Activated CD4-positive, alpha-beta T cell treated with anti-CD3 and anti-CD28 coated beads for 4 hours (primary cell): ENCODE data around the gene PEMT.

ENCODE experiments used
- DNase-seq, 2 donors: peaks; one replicate each; pipeline ENCODE4 v3.0.0-alpha.2; 2020

PEMT gene

DNA sequence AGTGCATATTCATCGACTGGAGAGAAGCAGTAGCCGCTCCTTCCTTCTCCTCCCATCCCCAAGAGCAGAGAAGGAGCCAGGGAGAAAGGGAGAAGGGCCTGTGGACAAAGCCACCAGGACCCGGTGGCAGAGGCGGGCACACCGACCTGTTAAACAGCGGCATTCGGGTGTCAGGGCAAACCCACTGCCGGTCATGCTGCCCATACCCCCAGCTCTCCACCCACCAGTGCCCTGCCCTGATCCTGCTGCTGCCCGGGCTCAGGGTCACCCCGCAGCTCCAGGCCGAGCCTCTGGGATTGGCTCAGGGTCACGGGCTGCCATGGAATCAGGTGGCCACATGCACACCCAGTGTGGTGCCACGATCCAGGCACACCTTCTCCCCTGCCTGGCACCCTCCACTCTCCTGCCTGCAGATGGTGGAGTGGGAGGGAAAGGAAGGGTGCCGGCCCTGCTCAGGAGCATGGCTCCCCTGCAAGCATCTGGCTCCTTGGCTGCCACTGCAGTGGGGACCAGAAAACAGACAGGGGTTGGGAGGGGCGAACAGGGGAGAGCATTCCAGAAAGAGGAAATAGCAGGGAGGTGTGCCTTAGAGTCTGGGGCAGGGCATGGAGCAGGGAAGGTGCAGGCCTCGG is 77.0 kb downstream of the PEMT start:
- no peak for DNase-seq

DNA sequence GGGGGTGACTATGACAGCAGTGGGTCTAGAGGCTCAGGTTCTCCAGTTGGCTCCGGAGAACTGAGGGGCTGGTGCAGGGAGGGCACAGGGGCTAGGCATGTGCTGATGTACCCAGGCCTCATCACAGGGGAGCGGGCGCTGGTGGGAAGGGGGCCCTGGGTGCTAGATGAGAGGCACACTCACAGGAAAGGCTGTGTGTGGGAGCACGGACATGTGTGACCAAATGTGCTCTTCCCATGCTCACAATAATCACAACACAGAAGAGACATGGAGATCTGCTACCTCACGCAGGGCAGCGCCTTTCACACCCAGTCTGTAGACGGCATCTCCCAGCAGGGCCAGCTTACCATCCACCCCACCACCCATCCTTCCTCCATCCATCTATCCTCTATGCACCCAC is 77.9 kb downstream of the PEMT start:
- no peak for DNase-seq

DNA sequence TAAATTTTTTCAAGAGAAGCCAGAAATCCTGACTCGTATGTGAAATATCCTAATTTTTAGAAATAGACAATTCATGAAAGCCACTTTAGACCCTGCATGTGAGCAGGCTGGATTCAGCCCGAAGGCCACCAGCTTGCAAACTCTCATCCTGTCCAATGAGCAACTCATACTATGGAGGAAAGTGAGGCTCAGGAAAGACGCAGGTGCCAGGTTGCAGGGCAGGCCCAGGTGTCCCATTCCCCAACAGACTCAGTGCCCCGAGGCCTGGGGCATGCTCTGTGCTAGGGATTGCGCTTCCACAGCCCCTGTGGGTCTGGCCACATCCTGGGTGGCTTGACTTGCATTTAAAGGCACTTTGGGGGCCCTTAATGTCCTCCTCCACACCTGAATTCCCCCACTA is 78.6 kb downstream of the PEMT start:
- no peak for DNase-seq

DNA sequence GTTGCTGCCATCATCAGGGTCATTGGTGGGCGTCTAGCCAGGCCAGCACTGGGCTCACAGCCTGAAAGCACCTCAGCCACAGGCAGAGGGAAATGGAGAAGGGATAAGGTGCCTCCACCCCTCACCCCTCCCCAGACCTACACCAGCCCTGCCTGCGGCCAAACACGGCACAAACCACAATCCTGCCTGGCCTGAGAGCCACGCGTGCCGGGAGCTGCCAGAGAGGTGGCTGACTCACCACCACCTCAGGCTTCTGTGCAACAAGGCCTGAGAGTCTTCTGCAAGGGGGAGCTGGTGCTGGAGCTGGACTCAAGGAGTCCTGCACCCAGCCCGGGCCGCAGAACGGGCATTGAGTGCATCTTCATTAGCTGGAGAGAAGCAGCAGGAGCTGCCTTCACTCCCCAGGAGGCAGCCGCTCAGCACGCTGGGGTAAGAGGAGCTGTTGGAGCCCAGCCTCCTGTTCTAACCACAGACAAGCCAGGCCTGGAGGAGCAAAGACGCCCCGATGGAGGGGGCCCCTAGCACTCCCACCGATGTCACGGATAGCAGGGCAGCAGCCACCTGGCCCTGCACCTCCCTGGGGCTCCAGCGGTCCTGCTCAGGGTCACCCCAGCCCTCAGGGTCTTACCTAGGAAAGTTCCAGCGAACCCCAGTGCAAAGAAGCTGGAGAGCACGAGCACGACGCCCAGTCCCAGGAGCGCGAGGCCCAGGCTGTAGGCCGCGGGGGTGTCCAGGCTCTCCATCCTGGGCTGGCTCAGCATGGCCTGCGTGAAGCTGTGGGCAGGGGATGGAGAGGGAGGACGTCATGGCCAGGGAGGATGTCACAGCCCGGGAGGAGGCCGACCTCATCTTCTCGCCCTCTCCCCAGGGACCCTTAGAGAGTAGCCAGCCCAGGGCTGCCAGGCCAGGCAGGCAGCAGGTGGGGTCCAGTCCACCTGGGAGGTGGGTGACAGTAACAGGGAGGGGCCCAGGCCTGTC is 79.3 kb downstream of the PEMT start:
- DNase-seq = no peak

DNA sequence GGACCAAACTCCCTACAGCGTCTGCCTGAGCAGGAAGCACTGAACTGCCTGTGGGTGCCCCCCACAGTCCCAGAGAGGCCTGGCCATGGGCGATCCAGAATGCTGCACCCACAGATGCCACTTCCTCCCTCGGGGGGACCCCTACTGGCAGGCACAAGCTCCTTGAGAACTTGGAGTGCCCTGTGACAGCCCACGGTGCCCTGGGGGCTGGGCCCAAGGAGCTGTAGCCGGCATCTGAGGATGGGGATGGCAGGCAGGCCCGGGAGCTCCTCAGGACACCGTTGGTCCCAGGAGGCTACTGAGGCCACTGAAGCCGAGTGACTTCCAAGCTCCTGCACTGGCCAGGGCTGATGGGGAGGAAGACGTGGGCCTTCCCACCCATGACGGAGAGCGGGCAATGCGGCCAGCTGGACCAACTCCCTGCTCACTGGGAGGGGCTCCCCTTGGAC is 80.2 kb downstream of the PEMT start:
- DNase-seq = no peak

DNA sequence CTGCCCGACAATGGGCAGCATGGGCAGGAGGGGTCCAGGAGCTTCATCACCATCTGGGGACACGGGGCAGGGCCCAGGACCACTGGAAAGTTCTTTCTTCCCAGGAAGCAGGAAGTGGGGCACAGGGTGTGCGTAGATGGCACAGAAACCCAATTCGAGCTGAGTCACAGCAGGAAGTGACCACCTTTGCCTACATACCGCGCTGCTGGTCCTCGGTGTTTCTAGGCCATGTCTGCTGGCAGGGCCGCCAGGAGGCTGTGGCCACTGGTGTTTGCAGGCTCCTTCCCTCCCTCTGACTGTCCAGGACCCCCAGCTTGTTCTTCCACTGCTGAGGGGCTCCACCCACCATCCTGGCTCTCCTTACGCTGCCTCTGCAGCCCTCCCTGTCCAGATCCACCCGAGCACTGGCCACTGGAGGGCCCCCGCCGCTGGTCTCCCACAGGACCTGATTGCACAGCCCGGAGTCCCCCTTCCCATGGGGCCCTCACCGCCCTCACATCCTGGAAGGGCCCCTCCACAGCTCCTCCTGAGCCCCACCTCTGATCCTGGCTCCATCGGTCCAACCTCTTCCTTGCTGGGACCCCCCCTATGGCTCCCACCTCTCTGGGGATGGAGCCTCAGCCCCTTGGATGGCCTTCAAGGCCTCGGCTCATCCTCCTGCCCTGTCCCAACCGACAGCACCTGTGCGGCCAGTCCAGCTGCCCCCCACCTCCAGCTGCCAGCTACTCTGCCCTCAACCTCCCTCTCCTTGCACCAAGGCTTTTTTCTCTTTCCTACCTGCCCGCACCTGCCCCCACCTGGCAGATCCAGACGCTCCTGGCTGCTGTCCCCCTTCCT is 80.8 kb downstream of the PEMT start:
- DNase-seq = no peak

GRCh38 chr17:17509601-17510425 is 81.7 kb downstream of the PEMT start:
- DNase-seq = no peak

DNA sequence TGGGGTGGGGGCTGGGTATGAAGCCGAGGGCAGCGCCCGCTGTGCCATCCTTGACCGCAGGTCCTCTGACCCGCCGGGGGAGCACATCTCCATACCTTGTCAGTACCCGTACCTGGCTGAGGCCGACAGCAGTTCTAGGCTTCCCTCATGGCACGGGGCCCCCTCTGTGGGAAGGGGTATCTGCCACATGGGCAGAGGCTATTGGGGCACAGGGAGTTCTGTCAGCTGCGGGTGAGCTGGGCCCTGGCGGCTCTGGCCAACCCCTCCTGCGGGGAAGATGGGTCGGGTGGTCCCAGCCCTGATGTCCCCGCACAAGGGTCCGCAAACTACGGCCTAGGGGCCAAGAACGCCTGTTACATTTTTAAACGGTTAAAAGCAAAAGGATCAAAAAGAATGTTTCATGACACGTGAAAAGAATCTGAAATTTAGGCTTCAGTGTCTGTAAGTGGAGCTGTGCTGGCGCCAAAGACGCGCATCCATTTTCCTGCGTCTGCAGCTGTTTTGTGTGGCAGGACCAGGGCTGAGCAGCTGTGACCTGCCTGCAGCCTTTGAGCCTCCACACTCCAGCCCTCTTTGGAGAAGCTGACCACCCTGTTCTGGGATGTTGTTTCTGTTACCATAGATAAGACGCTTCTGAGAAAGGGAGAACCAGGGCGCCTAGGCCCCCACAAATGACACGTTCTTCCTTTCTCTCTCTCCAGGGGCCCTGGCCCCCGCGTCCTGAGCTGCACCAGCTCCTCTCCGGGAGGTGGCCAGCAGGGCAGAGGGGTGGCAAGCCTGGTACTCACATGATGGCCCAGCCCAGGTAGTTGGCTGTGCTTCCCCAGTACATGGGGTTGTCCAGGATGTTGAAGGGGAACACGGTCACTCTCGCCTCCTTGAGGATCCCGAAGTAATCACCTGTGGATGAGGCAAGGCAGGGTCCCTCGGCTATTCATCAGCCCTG is 82.6 kb downstream of the PEMT start:
- DNase-seq = no peak

- DNase-seq = no peak
These were observed 83.4 kb downstream of the PEMT start for GRCh38 chr17:17508019-17508535.

DNA sequence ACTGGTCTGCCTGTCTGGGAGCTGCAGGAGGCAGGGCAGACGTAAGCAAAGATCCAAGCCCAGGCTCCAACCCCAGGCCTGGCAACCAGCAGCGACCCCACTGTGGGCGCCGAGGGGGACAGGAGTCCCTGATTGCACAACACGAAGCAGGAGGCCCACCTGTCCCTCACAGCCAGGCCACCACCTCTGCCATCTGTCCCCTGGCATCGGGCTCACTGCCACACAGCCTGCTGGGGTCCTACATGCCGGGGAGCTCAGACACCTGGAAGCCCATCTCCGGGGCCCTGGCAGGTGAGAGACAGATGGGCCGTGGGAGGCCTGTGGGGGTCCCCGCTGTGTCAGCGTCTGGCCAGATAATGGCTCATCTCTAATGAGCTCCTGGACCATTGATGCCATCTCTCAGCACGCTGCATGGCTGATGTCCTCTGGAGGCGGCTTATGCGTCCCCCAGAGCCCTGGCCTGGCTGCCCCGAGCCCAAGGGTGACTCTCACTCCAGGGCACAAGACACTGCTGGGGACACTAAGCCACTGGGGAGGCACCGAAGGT is 84.0 kb downstream of the PEMT start:
- DNase-seq = no peak

DNA sequence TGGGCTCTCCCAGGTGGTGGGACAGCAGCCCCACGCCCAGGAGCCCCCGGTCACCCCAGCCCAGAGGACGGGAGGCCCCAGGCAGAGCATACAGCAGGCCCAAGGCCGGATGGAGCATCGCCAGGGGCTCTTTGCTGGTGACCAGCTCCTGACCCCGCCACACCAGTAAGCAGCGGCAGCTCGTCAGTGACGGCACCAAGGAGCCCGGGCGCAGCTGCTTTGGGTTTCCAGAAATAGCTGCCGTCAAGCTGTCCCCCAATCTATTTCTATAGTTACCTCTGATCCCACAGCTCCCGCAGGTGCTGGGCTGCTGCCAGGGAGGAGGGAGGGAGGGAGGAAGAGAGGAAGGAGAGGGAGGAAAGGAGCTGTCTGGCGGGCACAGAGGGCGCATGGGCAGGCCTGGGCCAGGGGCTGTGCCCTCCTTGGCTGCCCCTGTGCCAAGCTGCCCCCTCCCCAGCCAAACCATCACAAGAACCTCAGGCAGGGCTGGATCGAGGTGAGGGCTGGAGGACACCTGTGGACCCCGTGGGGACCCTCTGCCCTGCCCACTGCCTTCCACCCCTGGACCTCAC is 84.5 kb downstream of the PEMT start:
- DNase-seq = no peak

DNA sequence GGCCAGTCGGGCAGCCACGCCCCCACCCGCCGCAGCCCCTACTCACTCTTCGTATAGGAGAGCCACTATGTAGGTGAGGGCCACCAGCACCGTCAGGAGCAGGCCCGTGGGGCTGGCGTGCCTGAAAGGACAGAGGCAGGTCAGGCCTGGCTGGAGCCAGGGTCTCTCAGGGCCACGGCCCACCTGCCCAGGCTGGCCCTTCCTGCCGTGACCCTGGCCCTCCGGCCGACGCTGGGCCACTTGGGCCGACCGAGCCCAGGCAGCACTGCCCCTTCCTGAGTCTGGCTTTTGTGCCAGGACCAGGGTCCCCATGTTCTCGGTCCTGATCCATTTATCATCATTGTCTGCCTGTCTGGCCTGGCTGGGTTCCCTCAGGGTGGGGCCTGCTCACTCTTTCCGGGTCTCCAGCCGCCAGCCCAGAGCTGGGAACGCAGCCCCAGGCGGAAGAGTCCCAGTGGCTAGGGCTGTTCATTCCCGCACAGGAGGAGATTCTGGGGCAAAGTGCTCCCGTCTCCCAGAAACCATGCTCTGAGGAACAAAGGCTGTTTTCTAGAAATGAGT is 85.2 kb downstream of the PEMT start:
- no peak for DNase-seq

DNA sequence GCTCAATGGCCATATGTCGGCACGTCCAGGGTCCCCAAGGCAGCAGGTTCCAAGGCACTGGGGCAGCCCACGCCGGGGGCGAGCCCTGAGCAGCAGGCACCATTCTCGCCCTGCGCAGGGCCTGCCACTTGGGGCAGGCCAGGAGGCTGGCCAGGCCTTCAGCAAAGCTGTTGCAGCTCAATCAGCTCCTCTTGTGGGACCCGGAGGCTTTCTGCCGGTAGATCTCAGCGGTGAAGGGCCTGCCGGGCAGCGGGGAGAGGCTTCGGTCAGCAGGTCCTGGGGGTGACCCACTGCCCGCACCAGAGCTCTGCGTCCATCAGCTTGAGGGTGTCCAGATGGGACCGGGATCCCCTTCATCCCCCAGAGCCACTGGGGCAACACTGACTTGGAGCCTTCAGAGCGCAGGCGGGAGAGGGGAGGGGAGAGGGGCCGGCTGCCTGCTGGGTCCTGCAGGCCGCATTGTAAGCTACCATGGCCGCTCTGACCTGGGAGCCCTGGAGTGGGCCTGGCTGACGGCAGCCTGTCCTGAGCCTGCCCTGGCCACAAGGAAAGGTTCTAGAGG is 85.8 kb downstream of the PEMT start:
- DNase-seq = no peak

DNA sequence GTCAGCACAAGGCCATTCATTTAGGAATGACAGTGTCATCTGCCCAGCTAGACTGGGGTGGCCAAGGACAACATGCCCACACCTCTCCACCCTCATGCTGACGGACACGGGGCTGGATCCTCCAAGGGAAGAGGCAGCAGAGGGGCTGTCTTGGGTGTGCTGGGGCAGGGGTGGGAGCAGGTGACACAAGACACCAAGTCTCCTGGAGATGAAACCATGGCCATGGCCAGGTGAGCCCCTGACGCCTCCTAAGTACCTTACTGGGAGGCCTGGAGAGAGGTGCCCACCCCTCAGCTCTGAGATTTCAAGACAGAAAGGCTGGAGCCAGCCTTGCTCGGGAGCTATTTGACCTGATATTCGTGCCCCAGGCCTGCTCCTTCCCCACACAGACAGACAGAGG is 86.4 kb downstream of the PEMT start:
- no peak for DNase-seq

- DNase-seq = no peak
These were observed 87.0 kb downstream of the PEMT start for GRCh38 chr17:17504341-17505140.

DNA sequence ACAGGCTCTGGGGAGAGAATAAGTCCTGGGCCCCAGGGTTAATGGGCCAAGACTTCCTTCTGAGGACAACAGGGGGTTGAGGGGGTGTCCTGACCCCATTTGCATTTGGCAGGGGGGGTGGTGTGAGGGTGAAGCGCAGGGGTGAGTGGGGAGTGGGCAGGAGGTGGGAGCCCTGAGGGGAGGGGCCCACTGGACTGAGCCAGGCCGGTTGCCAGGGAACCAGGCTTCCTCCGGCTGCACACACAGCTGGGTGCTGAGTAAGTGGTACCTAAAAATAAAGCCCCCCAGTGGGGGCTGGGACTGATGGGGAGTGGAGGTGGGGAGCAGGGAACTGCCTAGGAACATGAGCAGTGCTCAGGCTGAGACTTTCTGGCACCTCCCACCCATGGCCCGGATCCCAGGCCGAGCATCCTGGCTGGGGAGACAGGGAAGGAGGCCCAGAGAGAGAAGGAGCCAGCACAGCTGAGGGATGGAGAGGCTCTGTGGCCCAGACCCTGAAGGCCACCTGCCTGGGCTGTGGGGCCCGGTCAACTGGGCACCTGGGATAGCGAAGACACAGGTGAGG is 87.9 kb downstream of the PEMT start:
- no peak for DNase-seq

DNA sequence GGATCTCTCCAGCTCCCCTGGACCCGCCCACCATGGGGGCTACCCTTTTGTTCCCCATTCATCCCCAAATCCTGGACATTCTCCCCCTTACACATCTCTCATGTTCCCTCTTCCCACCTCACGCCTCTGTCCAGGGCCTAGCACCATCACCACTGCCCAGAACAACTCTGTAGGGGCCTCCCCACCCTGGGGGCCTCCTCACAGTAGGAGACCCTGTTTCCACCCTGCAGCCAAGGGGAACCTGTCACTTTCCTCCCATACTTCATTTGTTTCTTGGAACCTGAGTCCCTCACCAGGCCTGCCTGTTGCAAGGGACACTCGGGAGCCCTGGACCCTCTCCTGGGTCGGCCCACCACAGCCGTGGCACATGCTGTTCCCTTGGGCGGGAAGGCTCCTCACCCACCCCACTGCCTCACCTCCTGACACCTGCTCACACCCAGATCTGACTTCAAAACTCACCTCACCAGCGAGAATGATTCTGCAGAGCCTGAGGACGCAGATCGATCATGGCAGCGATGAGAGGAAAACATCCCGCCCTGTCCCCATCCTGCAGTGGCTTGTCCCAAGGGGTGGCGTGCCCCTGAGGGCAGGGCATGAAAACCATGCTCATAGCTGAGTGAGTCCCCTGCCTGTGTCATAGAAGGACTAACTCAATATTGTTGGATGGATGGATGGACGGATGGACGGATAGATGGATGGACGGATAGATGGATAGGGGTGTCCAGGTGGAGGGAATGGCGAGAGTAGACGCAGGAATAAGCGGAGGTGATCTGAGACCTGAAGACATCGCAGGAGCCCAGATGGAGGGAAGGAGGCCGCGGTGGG is 88.6 kb downstream of the PEMT start:
- DNase-seq = no peak
